ENCODE measurements around the gene MYL9.
"Not testable (repeated sequence)": the region's sequence is repeated elsewhere in the genome, so short reads cannot be mapped to it uniquely, and the experiment has no call there.

Gene MYL9

DNA sequence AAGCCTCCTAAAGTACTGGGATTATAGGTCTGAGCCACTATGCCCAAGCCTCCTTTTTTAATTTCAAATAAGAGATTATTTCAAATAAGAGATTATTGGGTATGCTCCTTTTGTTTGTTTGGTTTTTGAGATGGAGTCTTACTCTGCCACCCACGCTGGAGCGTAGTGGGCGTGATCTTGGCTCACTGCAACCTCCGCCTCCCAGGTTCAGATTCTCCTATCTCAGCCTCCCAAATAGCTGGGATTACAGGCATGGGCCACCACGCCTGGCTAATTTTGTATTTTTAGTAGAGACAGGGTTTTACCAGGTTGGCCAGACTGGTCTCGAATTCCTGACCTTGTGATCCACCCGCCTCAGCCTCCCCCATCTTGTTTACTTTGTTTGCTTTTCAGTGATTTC is 18.9 kb upstream of the MYL9 start:
- peaks cover 12% of the 10 kb centered on the region for H3K36me3 ChIP-seq (ENCODE audit: control insufficient read depth, insufficient read depth, low read length)
- H3K23ac ChIP-seq (ENCODE audit: low read length); H3K56ac ChIP-seq (ENCODE audit: low read length); H2BK15ac ChIP-seq (replicated peaks; ENCODE audit: low read depth); H3K4me3 ChIP-seq (ENCODE audit: low read length); H3K4me2 ChIP-seq (ENCODE audit: low read length); H3K9ac ChIP-seq (ENCODE audit: low read length); H3K79me2 ChIP-seq (ENCODE audit: control insufficient read depth, insufficient read depth, low read length); H3K27me3 ChIP-seq (ENCODE audit: insufficient read depth, low read length, poor library complexity); H2AK5ac ChIP-seq (ENCODE audit: low read length); H3K27ac ChIP-seq (ENCODE audit: low read depth, low read length); H4K5ac ChIP-seq (ENCODE audit: low read length); H3K18ac ChIP-seq (ENCODE audit: low read length); H2BK120ac ChIP-seq (ENCODE audit: low read depth, low read length); H3K4me1 ChIP-seq (ENCODE audit: control insufficient read depth, low read depth, low read length); H2BK5ac ChIP-seq (ENCODE audit: low read length); H3K4ac ChIP-seq (ENCODE audit: low read depth, low read length); DNase-seq; H4K8ac ChIP-seq (ENCODE audit: low read depth, low read length); H3K79me1 ChIP-seq (ENCODE audit: low read length): not testable (repeated sequence)
- WGBS (ENCODE audit: extremely low coverage, insufficient coverage, low lambda C conversion rate): no CpG with 5 or more reads among the region's 7 CpGs

GRCh38 chr20:36523341-36523740 is 18.0 kb upstream of the MYL9 start:
- Histone ChIP-seq H3K27ac (ENCODE audit: low read depth, low read length) (no peak overlapping the region), H3K9ac (ENCODE audit: low read length) (no peak overlapping the region), H3K4me1 (ENCODE audit: control insufficient read depth, low read depth, low read length) (no peaks in the 10 kb centered on the region), H4K5ac (ENCODE audit: low read length) (no peak overlapping the region), H3K4me2 (ENCODE audit: low read length) (no peak overlapping the region), H3K4me3 (ENCODE audit: low read length) (no peak overlapping the region), H2BK5ac (ENCODE audit: low read length) (no peak overlapping the region), H3K27me3 (ENCODE audit: insufficient read depth, low read length, poor library complexity) (no peaks in the 10 kb centered on the region), H2BK15ac (replicated peaks; ENCODE audit: low read depth) (no peak overlapping the region), H3K4ac (ENCODE audit: low read depth, low read length) (no peak overlapping the region), H3K36me3 (ENCODE audit: control insufficient read depth, insufficient read depth, low read length) (peaks cover 12% of the 10 kb centered on the region), H3K79me1 (ENCODE audit: low read length) (no peaks in the 10 kb centered on the region), H3K23ac (ENCODE audit: low read length) (no peak overlapping the region), H3K79me2 (ENCODE audit: control insufficient read depth, insufficient read depth, low read length) (no peaks in the 10 kb centered on the region), H3K56ac (ENCODE audit: low read length) (no peak overlapping the region), H2BK120ac (ENCODE audit: low read depth, low read length) (no peak overlapping the region), H4K8ac (ENCODE audit: low read depth, low read length) (no peak overlapping the region), H2AK5ac (ENCODE audit: low read length) (no peak overlapping the region), H3K18ac (ENCODE audit: low read length) (no peak overlapping the region)
- DNase-seq: no peak
- no CpG with 5 or more reads among the region's 3 CpGs for WGBS (ENCODE audit: extremely low coverage, insufficient coverage, low lambda C conversion rate)

- H3K4ac ChIP-seq (ENCODE audit: low read depth, low read length): no peak overlapping the region
- H2BK15ac ChIP-seq (replicated peaks; ENCODE audit: low read depth): no peak overlapping the region
- H3K23ac ChIP-seq (ENCODE audit: low read length): no peak overlapping the region
- no peak overlapping the region for H3K27ac ChIP-seq (ENCODE audit: low read depth, low read length)
- no peak for DNase-seq
- H3K56ac ChIP-seq (ENCODE audit: low read length): no peak overlapping the region
- H3K18ac ChIP-seq (ENCODE audit: low read length): no peak overlapping the region
- H3K79me1 ChIP-seq (ENCODE audit: low read length): no peaks in the 10 kb centered on the region
- H4K5ac ChIP-seq (ENCODE audit: low read length): no peak overlapping the region
- H3K4me1 ChIP-seq (ENCODE audit: control insufficient read depth, low read depth, low read length): no peaks in the 10 kb centered on the region
- H2BK120ac ChIP-seq (ENCODE audit: low read depth, low read length): no peak overlapping the region
- no CpG with 5 or more reads among the region's 17 CpGs for WGBS (ENCODE audit: extremely low coverage, insufficient coverage, low lambda C conversion rate)
- no peaks in the 10 kb centered on the region for H3K79me2 ChIP-seq (ENCODE audit: control insufficient read depth, insufficient read depth, low read length)
- peaks cover 12% of the 10 kb centered on the region for H3K36me3 ChIP-seq (ENCODE audit: control insufficient read depth, insufficient read depth, low read length)
- H3K4me3 ChIP-seq (ENCODE audit: low read length): no peak overlapping the region
- H2BK5ac ChIP-seq (ENCODE audit: low read length): no peak overlapping the region
- H3K9ac ChIP-seq (ENCODE audit: low read length): no peak overlapping the region
- H3K4me2 ChIP-seq (ENCODE audit: low read length): no peak overlapping the region
- no peak overlapping the region for H2AK5ac ChIP-seq (ENCODE audit: low read length)
- no peak overlapping the region for H4K8ac ChIP-seq (ENCODE audit: low read depth, low read length)
- no peaks in the 10 kb centered on the region for H3K27me3 ChIP-seq (ENCODE audit: insufficient read depth, low read length, poor library complexity)
Measured at GRCh38 chr20:36525620-36526365, 15.5 kb upstream of the MYL9 start.

- H3K27ac ChIP-seq (ENCODE audit: low read depth, low read length): no peak overlapping the region
- no peaks in the 10 kb centered on the region for H3K27me3 ChIP-seq (ENCODE audit: insufficient read depth, low read length, poor library complexity)
- H3K4me2 ChIP-seq (ENCODE audit: low read length): no peak overlapping the region
- H2BK5ac ChIP-seq (ENCODE audit: low read length): no peak overlapping the region
- H3K4me3 ChIP-seq (ENCODE audit: low read length): no peak overlapping the region
- no peak overlapping the region for H2BK120ac ChIP-seq (ENCODE audit: low read depth, low read length)
- no peaks in the 10 kb centered on the region for H3K79me1 ChIP-seq (ENCODE audit: low read length)
- no peaks in the 10 kb centered on the region for H3K79me2 ChIP-seq (ENCODE audit: control insufficient read depth, insufficient read depth, low read length)
- no peak overlapping the region for H2AK5ac ChIP-seq (ENCODE audit: low read length)
- no peak overlapping the region for H3K56ac ChIP-seq (ENCODE audit: low read length)
- WGBS (ENCODE audit: extremely low coverage, insufficient coverage, low lambda C conversion rate): no CpG with 5 or more reads among the region's 29 CpGs
- no peaks in the 10 kb centered on the region for H3K4me1 ChIP-seq (ENCODE audit: control insufficient read depth, low read depth, low read length)
- no peak overlapping the region for H3K18ac ChIP-seq (ENCODE audit: low read length)
- no peak overlapping the region for H3K9ac ChIP-seq (ENCODE audit: low read length)
- H4K5ac ChIP-seq (ENCODE audit: low read length): no peak overlapping the region
- H4K8ac ChIP-seq (ENCODE audit: low read depth, low read length): no peak overlapping the region
- H3K4ac ChIP-seq (ENCODE audit: low read depth, low read length): no peak overlapping the region
- DNase-seq: no peak
- no peak overlapping the region for H2BK15ac ChIP-seq (replicated peaks; ENCODE audit: low read depth)
- no peak overlapping the region for H3K23ac ChIP-seq (ENCODE audit: low read length)
- peaks cover 12% of the 10 kb centered on the region for H3K36me3 ChIP-seq (ENCODE audit: control insufficient read depth, insufficient read depth, low read length)
Measured at GRCh38 chr20:36526521-36527011, 14.8 kb upstream of the MYL9 start.

GRCh38 chr20:36527331-36528125 is 13.8 kb upstream of the MYL9 start:
- no peak overlapping the region for H2BK5ac ChIP-seq (ENCODE audit: low read length)
- H3K27me3 ChIP-seq (ENCODE audit: insufficient read depth, low read length, poor library complexity): no peaks in the 10 kb centered on the region
- H2AK5ac ChIP-seq (ENCODE audit: low read length): no peak overlapping the region
- H3K79me2 ChIP-seq (ENCODE audit: control insufficient read depth, insufficient read depth, low read length): no peaks in the 10 kb centered on the region
- H3K23ac ChIP-seq (ENCODE audit: low read length): no peak overlapping the region
- H4K5ac ChIP-seq (ENCODE audit: low read length): no peak overlapping the region
- H3K4me1 ChIP-seq (ENCODE audit: control insufficient read depth, low read depth, low read length): no peaks in the 10 kb centered on the region
- H3K27ac ChIP-seq (ENCODE audit: low read depth, low read length): no peak overlapping the region
- H2BK120ac ChIP-seq (ENCODE audit: low read depth, low read length): no peak overlapping the region
- no peak overlapping the region for H2BK15ac ChIP-seq (replicated peaks; ENCODE audit: low read depth)
- no peak overlapping the region for H3K4me2 ChIP-seq (ENCODE audit: low read length)
- H3K56ac ChIP-seq (ENCODE audit: low read length): no peak overlapping the region
- H3K36me3 ChIP-seq (ENCODE audit: control insufficient read depth, insufficient read depth, low read length): peaks cover 12% of the 10 kb centered on the region
- no peaks in the 10 kb centered on the region for H3K79me1 ChIP-seq (ENCODE audit: low read length)
- no peak overlapping the region for H3K18ac ChIP-seq (ENCODE audit: low read length)
- no peak for DNase-seq
- no CpG with 5 or more reads among the region's 32 CpGs for WGBS (ENCODE audit: extremely low coverage, insufficient coverage, low lambda C conversion rate)
- H3K4ac ChIP-seq (ENCODE audit: low read depth, low read length): no peak overlapping the region
- no peak overlapping the region for H3K9ac ChIP-seq (ENCODE audit: low read length)
- no peak overlapping the region for H4K8ac ChIP-seq (ENCODE audit: low read depth, low read length)
- H3K4me3 ChIP-seq (ENCODE audit: low read length): no peak overlapping the region
